ENCODE data around the gene TBCK. TPM values are rescaled to one million over a fixed set of nuclear protein-coding genes. Genes with fewer than 3 reads are reported as not detected.
A peak's percentile ranks its signal among the peaks of the same experiment; 100 is the strongest.
"Not testable (repeated sequence)": the region's sequence is repeated elsewhere in the genome, so short reads cannot be mapped to it uniquely, and the experiment has no call there.

Gene TBCK
- total and polyA plus RNA-seq, 4 experiments from 2014 or later = 23.7 to 62.3 (median 43.1) TPM

DNA sequence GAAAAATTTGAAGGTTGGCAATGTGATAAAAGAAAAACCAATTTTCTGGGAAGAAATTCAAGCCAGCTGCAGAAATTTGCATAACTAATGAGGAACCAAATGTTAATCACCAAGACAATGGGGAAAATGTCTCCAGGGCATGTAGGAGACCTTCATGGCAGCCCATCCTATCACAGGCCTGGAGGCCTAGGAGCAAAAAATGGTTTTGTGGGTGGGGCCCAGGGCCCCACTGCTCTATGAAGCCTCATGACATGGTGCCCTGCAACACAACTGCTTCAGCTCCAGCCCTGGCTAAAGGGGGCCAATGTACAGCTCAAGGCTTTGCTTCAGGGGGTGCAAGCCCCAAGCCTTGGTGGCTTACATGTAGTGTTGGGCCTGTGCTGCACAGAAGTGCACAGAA is 184.0 kb downstream of the TBCK start:
- ChIA-PET CTCF (ENCODE audit: partially characterized antibody) (no interaction called here), POLR2A (ENCODE audit: partially characterized antibody) (no interaction called here)
- Mint-ChIP-seq H3K4me1 (peaks cover 0 to 3% (median 0%) of the 10 kb centered on the region in 4 donors), H3K9me3 (peaks cover 3 to 20% (median 15%) of the 10 kb centered on the region in 8 donors), H3K4me3 (no peak overlapping the region), H3K36me3 (peaks cover 39 to 45% of the 10 kb centered on the region in 2 donors), H3K27me3 (no peaks in the 10 kb centered on the region), H3K27ac (no peak overlapping the region)
- Histone ChIP-seq H3K9me3 (ENCODE audit: control insufficient read depth in 1 of 2, low read length in 2 of 2) (peaks cover 0 to 8% of the 10 kb centered on the region in 2 donors), H3K27me3 (ENCODE audit: insufficient read depth, low read length) (no peaks in the 10 kb centered on the region), H3K36me3 (ENCODE audit: insufficient read depth, low read length) (no peaks in the 10 kb centered on the region), H3K27ac (ENCODE audit: low read depth, low read length) (no peak overlapping the region), H3K4me3 (ENCODE audit: low read length in 2 of 2) (no peak overlapping the region), H3K4me1 (ENCODE audit: insufficient read depth, low read length) (no peaks in the 10 kb centered on the region)
- intact Hi-C loops (cut with micrococcal nuclease) = no loop called here
- peak in 1 of 5 donors; percentile 22 for DNase-seq

DNA sequence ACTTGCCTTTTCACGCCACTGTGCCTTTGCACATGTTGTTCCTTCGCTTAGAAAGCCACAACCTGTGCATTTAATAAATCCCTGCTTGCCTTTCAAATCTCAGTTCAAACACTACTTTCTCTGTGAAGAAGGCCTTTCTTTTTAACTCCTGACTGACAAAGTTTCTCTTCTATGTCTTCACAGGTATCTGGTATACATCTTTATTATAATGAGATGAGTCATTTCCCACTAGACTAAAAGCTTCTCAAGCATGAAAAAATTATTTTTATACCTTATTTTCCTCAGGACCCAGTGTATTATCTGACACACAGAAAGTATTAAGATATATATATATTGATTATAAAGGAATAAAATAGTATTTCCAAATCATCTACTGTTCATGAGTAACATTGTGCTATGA is 189.9 kb downstream of the TBCK start:
- CTCF ChIA-PET (ENCODE audit: partially characterized antibody) = no interaction called here
- H3K36me3 ChIP-seq (ENCODE audit: insufficient read depth, low read length) = no peaks in the 10 kb centered on the region
- POLR2A ChIA-PET (ENCODE audit: partially characterized antibody) = no interaction called here
- no peak overlapping the region for H3K27ac Mint-ChIP-seq
- intact Hi-C loops (cut with micrococcal nuclease) = no loop called here
- no peak overlapping the region for H3K27ac ChIP-seq (ENCODE audit: low read depth, low read length)
- H3K4me3 Mint-ChIP-seq = no peak overlapping the region
- no peak for DNase-seq
- H3K36me3 Mint-ChIP-seq = peaks cover 23 to 35% of the 10 kb centered on the region in 2 donors
- H3K27me3 Mint-ChIP-seq = no peaks in the 10 kb centered on the region
- H3K4me1 ChIP-seq (ENCODE audit: insufficient read depth, low read length) = no peaks in the 10 kb centered on the region
- no peaks in the 10 kb centered on the region for H3K9me3 ChIP-seq (ENCODE audit: control insufficient read depth in 1 of 2, low read length in 2 of 2)
- no peaks in the 10 kb centered on the region for H3K27me3 ChIP-seq (ENCODE audit: insufficient read depth, low read length)
- H3K9me3 Mint-ChIP-seq = peaks cover 1 to 11% (median 3%) of the 10 kb centered on the region in 8 donors
- no peak overlapping the region for H3K4me3 ChIP-seq (ENCODE audit: low read length in 2 of 2)
- peaks cover 0 to 5% (median 1%) of the 10 kb centered on the region in 4 donors for H3K4me1 Mint-ChIP-seq

DNA sequence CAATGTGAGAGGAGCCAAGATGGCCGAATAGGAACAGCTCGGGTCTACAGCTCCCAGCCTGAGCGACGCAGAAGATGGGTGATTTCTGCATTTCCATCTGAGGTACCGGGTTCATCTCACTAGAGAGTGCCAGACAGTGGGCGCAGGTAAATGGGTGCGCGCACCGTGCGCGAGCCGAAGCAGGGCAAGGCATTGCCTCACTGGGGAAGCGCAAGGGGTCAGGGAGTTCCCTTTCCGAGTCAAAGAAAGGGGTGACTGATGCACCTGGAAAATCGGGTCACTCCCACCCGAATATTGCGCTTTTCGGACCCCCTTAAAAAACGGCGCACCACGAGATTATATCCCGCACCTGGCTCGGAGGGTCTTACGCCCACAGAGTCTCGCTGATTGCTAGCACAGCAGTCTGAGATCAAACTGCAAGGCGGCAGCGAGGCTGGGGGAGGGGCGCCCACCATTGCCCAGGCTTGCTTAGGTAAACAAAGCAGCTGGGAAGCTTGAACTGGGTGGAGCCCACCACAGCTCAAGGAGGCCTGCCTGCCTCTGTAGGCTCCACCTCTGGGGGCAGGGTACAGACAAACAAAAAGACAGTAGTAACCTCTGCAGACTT is 196.0 kb downstream of the TBCK start:
- Mint-ChIP-seq H3K36me3 (peaks cover 30 to 42% of the 10 kb centered on the region in 2 donors), H3K9me3 (peaks cover 0 to 10% (median 3%) of the 10 kb centered on the region in 8 donors)
- H3K27ac Mint-ChIP-seq; H3K9me3 ChIP-seq (ENCODE audit: control insufficient read depth in 1 of 2, low read length in 2 of 2); intact Hi-C loops (cut with micrococcal nuclease); H3K27me3 Mint-ChIP-seq; POLR2A ChIA-PET (ENCODE audit: partially characterized antibody); H3K36me3 ChIP-seq (ENCODE audit: insufficient read depth, low read length); H3K4me3 Mint-ChIP-seq; H3K27me3 ChIP-seq (ENCODE audit: insufficient read depth, low read length); DNase-seq; H3K4me1 Mint-ChIP-seq; H3K4me1 ChIP-seq (ENCODE audit: insufficient read depth, low read length); CTCF ChIA-PET (ENCODE audit: partially characterized antibody); H3K27ac ChIP-seq (ENCODE audit: low read depth, low read length); H3K4me3 ChIP-seq (ENCODE audit: low read length in 2 of 2): not testable (repeated sequence)

DNA sequence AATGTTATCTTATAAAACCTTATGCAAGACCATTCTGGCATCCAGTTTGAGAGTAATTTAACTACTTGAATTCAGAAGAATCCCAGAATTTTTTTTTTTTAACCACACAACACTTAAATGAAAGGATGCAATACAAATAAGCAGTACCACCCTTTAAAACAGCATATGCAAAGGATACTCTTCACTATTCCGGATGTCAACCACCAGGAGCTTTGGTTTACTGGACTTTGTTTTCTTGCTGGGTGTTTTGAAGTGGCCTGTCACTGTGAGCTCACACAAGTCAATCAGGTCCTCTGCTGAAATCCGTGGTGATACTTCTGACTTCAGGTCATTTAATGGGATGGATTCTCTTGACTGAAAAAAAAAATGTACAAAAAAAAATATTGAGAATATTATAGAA is 200.0 kb downstream of the TBCK start:
- ChIA-PET CTCF (ENCODE audit: partially characterized antibody) (no interaction called here), POLR2A (ENCODE audit: partially characterized antibody) (no interaction called here)
- Mint-ChIP-seq H3K9me3 (peaks cover 4 to 44% (median 34%) of the 10 kb centered on the region in 8 donors), H3K27ac (no peak overlapping the region), H3K4me1 (no peaks in the 10 kb centered on the region), H3K36me3 (peaks cover 63 to 76% of the 10 kb centered on the region in 2 donors), H3K4me3 (no peak overlapping the region), H3K27me3 (no peaks in the 10 kb centered on the region)
- Histone ChIP-seq H3K9me3 (ENCODE audit: control insufficient read depth in 1 of 2, low read length in 2 of 2) (no peaks in the 10 kb centered on the region), H3K27ac (ENCODE audit: low read depth, low read length) (no peak overlapping the region), H3K36me3 (ENCODE audit: insufficient read depth, low read length) (peaks cover 20% of the 10 kb centered on the region), H3K4me3 (ENCODE audit: low read length in 2 of 2) (no peak overlapping the region), H3K27me3 (ENCODE audit: insufficient read depth, low read length) (no peaks in the 10 kb centered on the region), H3K4me1 (ENCODE audit: insufficient read depth, low read length) (no peaks in the 10 kb centered on the region)
- intact Hi-C loops (cut with micrococcal nuclease) = no loop called here
- no peak for DNase-seq

DNA sequence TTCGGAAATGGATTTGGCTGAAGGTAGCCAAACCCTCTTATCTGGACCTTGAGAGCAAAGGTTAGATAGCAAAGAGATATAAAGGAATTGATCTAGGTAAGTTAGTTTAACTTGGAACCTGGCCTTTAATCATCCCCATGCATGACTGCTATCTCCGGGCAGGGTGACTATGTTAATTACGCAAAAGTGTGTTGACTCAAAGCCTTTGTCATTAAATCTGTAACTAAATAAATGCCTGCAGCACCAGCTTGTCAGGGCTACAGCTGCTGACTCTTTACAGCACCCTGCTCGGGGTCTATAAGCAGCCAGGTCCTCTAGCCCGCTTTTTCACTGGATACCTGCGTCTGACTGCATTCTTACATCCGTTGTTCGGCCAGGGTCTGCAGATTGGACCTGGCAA is 201.7 kb downstream of the TBCK start:
- no peaks in the 10 kb centered on the region for H3K27me3 Mint-ChIP-seq
- peaks cover 20% of the 10 kb centered on the region for H3K36me3 ChIP-seq (ENCODE audit: insufficient read depth, low read length)
- no peaks in the 10 kb centered on the region for H3K4me1 ChIP-seq (ENCODE audit: insufficient read depth, low read length)
- POLR2A ChIA-PET (ENCODE audit: partially characterized antibody) = no interaction called here
- H3K9me3 ChIP-seq (ENCODE audit: control insufficient read depth in 1 of 2, low read length in 2 of 2) = peaks cover 0 to 6% of the 10 kb centered on the region in 2 donors
- H3K27ac ChIP-seq (ENCODE audit: low read depth, low read length) = no peak overlapping the region
- H3K27ac Mint-ChIP-seq = no peak overlapping the region
- no peaks in the 10 kb centered on the region for H3K27me3 ChIP-seq (ENCODE audit: insufficient read depth, low read length)
- no peak for DNase-seq
- no peak overlapping the region for H3K4me3 ChIP-seq (ENCODE audit: low read length in 2 of 2)
- intact Hi-C loops (cut with micrococcal nuclease) = no loop called here
- H3K4me1 Mint-ChIP-seq = no peaks in the 10 kb centered on the region
- CTCF ChIA-PET (ENCODE audit: partially characterized antibody) = no interaction called here
- H3K9me3 Mint-ChIP-seq = peaks cover 4 to 61% (median 49%) of the 10 kb centered on the region in 8 donors
- H3K36me3 Mint-ChIP-seq = peaks cover 74 to 89% of the 10 kb centered on the region in 2 donors
- H3K4me3 Mint-ChIP-seq = no peak overlapping the region

GRCh38 chr4:106111778-106112469 is 204.1 kb downstream of the TBCK start:
- H3K9me3 ChIP-seq (ENCODE audit: control insufficient read depth in 1 of 2, low read length in 2 of 2); H3K4me3 Mint-ChIP-seq; H3K27ac ChIP-seq (ENCODE audit: low read depth, low read length); CTCF ChIA-PET (ENCODE audit: partially characterized antibody); H3K4me3 ChIP-seq (ENCODE audit: low read length in 2 of 2); H3K27me3 ChIP-seq (ENCODE audit: insufficient read depth, low read length); H3K4me1 ChIP-seq (ENCODE audit: insufficient read depth, low read length); POLR2A ChIA-PET (ENCODE audit: partially characterized antibody); H3K4me1 Mint-ChIP-seq; H3K27ac Mint-ChIP-seq; intact Hi-C loops (cut with micrococcal nuclease); H3K27me3 Mint-ChIP-seq; DNase-seq: not testable (repeated sequence)
- H3K36me3 ChIP-seq (ENCODE audit: insufficient read depth, low read length) = peaks cover 20% of the 10 kb centered on the region
- Mint-ChIP-seq H3K9me3 (peaks cover 7 to 67% (median 56%) of the 10 kb centered on the region in 8 donors), H3K36me3 (peaks cover 96 to 99% of the 10 kb centered on the region in 2 donors)

- DNase-seq = no peak
- Mint-ChIP-seq H3K27me3 (no peaks in the 10 kb centered on the region), H3K4me3 (no peak overlapping the region), H3K9me3 (peaks cover 9 to 62% (median 56%) of the 10 kb centered on the region in 8 donors), H3K4me1 (no peaks in the 10 kb centered on the region), H3K27ac (no peak overlapping the region), H3K36me3 (peaks cover 98 to 100% of the 10 kb centered on the region in 2 donors)
- Histone ChIP-seq H3K36me3 (ENCODE audit: insufficient read depth, low read length) (peaks cover 11% of the 10 kb centered on the region), H3K4me3 (ENCODE audit: low read length in 2 of 2) (no peak overlapping the region), H3K27me3 (ENCODE audit: insufficient read depth, low read length) (no peaks in the 10 kb centered on the region), H3K4me1 (ENCODE audit: insufficient read depth, low read length) (no peaks in the 10 kb centered on the region), H3K27ac (ENCODE audit: low read depth, low read length) (no peak overlapping the region), H3K9me3 (ENCODE audit: control insufficient read depth in 1 of 2, low read length in 2 of 2) (peaks cover 0 to 6% of the 10 kb centered on the region in 2 donors)
- CTCF ChIA-PET (ENCODE audit: partially characterized antibody) = no interaction called here
- intact Hi-C loops (cut with micrococcal nuclease) = no loop called here
- POLR2A ChIA-PET (ENCODE audit: partially characterized antibody) = no interaction called here
These were observed 206.1 kb downstream of the TBCK start for GRCh38 chr4:106109929-106110328.
